Measurements from ENCODE around the gene KCNA4.
"Not testable (repeated sequence)": the region's sequence is repeated elsewhere in the genome, so short reads cannot be mapped to it uniquely, and the experiment has no call there.

KCNA4 gene

DNA sequence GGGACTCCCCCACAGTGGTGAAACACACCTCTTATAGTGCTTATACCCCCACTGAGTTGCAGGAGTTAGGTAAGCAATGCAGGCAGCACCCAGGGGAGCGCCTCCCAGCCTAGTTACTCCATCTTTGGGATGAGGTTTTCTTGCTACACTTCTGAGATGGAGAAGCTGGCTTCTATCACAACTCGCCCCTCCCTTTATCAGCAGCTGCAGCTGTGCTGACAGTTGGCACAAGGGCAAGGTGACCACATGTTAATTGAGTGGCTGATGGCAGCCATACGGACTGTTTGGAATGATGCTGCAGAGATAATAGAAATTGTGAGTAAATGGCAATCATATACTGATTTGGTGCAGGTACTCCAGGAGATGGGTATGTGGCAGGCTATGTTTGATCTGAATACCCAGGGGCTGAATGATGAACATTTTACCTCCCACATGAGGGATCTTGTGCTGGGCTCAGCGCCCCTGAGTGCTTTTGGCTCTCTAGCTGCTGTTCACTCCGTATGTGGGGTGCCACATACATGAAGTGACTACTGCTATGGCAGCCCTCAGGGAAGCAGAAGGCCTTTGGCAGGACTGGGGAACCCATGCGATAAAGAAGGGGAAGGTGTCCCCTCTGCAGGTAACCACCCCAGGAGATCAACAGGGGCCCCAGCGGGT is 29.2 kb upstream of the KCNA4 start:
- Histone ChIP-seq H3K4me3 (replicated peaks; ENCODE audit: low read depth, low read length) (no peak overlapping the region), H3K27me3 (replicated peaks; ENCODE audit: control insufficient read depth, insufficient read depth, low read length) (no peaks in the 10 kb centered on the region), H3K36me3 (ENCODE audit: control insufficient read depth, insufficient read depth, low read length) (no peaks in the 10 kb centered on the region)
- TF ChIP-seq, protein P1, sequence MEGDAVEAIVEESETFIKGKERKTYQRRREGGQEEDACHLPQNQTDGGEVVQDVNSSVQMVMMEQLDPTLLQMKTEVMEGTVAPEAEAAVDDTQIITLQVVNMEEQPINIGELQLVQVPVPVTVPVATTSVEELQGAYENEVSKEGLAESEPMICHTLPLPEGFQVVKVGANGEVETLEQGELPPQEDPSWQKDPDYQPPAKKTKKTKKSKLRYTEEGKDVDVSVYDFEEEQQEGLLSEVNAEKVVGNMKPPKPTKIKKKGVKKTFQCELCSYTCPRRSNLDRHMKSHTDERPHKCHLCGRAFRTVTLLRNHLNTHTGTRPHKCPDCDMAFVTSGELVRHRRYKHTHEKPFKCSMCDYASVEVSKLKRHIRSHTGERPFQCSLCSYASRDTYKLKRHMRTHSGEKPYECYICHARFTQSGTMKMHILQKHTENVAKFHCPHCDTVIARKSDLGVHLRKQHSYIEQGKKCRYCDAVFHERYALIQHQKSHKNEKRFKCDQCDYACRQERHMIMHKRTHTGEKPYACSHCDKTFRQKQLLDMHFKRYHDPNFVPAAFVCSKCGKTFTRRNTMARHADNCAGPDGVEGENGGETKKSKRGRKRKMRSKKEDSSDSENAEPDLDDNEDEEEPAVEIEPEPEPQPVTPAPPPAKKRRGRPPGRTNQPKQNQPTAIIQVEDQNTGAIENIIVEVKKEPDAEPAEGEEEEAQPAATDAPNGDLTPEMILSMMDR (IDR thresholded peaks at IDR 0.05; ENCODE audit: insufficient read depth, low read length, poor library complexity, severe bottlenecking) = no peak
- no peak for DNase-seq (ENCODE audit: extremely low read depth, insufficient read length)

DNA sequence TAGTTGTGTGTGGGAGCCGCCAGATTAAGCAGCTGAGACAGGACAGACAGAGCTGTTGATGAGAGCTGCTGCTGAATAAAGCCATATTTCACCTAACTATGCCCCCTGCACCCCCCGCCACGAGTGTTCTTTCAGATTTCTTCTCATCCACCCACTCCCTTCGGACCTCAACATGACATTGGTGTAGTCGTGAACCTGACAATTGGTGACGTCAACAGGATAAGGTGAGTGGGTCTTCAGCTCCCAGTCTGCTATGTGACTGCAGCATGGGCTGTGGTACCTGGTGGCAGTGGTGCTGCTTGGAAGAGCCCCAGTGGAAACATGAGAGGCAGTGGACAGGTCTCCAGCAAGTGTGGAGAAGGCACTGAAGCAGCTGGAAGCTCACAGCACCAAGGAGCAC is 28.3 kb upstream of the KCNA4 start:
- Histone ChIP-seq H3K4me3 (replicated peaks; ENCODE audit: low read depth, low read length) (no peak overlapping the region), H3K36me3 (ENCODE audit: control insufficient read depth, insufficient read depth, low read length) (no peaks in the 10 kb centered on the region), H3K27me3 (replicated peaks; ENCODE audit: control insufficient read depth, insufficient read depth, low read length) (no peaks in the 10 kb centered on the region)
- DNase-seq (ENCODE audit: extremely low read depth, insufficient read length) = no peak
- TF ChIP-seq, protein P1 (IDR thresholded peaks at IDR 0.05; ENCODE audit: insufficient read depth, low read length, poor library complexity, severe bottlenecking) = no peak

DNA sequence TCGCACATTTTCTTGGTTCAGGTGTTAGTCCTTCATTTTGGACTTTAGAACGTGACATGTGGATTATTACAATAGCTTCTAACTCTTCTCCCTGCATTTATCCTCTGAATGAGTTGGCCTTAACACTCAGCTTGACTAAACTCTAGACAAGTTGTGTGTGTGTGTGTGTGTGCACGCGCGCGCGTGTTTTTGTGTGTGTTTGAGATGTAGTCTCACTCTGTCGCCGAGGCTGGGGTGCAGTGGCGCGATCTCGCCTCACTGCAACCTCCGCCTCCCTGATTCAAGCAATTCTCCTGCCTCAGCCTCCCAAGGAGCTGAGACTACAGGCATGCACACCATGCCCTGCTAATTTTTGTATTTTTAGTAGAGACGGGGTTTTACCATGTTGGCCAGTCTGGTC is 24.3 kb upstream of the KCNA4 start:
- no peaks in the 10 kb centered on the region for H3K27me3 ChIP-seq (replicated peaks; ENCODE audit: control insufficient read depth, insufficient read depth, low read length)
- no peak for DNase-seq (ENCODE audit: extremely low read depth, insufficient read length)
- no peaks in the 10 kb centered on the region for H3K36me3 ChIP-seq (ENCODE audit: control insufficient read depth, insufficient read depth, low read length)
- H3K4me3 ChIP-seq (replicated peaks; ENCODE audit: low read depth, low read length) = no peak overlapping the region
- TF ChIP-seq, protein P1 (IDR thresholded peaks at IDR 0.05; ENCODE audit: insufficient read depth, low read length, poor library complexity, severe bottlenecking) = no peak

DNA sequence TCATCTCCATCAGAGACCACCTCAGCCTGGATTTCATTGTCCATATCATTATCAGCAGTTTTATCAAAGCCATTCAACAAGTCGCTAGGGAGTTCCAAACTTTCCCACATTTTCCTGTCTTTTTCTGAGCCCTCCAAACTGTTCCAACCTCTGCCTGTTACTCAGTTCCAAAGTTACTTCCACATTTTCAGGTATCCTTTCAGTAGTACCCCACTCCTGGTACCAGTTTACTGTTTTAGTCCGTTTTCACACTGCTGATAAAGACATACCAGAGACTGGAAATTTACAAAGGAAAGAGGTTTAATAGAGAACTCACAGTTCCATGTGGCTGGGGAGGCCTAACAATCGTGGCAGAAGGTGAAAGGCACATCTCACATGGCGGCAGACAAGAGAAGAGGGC is 17.9 kb upstream of the KCNA4 start:
- H3K4me3 ChIP-seq (replicated peaks; ENCODE audit: low read depth, low read length); H3K36me3 ChIP-seq (ENCODE audit: control insufficient read depth, insufficient read depth, low read length); DNase-seq (ENCODE audit: extremely low read depth, insufficient read length); H3K27me3 ChIP-seq (replicated peaks; ENCODE audit: control insufficient read depth, insufficient read depth, low read length): not testable (repeated sequence)

DNA sequence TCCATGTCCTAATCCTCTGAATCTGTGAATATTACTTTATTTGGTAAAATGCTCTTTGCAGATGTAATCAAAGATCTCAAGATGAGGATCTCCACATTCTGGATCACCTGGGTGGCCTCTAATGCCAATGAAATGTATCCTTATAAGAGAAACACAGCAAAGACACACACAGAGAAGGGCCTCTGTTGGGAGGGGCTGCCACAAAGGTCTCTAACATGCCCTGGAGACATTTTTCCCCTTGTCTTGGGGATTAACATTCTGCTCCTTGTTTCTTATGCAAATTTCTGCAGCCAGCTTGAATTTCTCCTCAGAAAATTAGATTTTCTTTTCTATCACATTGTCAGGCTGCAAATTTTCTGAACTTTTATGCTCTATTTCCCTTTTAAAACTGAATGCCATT is 17.3 kb upstream of the KCNA4 start:
- H3K36me3 ChIP-seq (ENCODE audit: control insufficient read depth, insufficient read depth, low read length); H3K4me3 ChIP-seq (replicated peaks; ENCODE audit: low read depth, low read length); H3K27me3 ChIP-seq (replicated peaks; ENCODE audit: control insufficient read depth, insufficient read depth, low read length); DNase-seq (ENCODE audit: extremely low read depth, insufficient read length): not testable (repeated sequence)

DNA sequence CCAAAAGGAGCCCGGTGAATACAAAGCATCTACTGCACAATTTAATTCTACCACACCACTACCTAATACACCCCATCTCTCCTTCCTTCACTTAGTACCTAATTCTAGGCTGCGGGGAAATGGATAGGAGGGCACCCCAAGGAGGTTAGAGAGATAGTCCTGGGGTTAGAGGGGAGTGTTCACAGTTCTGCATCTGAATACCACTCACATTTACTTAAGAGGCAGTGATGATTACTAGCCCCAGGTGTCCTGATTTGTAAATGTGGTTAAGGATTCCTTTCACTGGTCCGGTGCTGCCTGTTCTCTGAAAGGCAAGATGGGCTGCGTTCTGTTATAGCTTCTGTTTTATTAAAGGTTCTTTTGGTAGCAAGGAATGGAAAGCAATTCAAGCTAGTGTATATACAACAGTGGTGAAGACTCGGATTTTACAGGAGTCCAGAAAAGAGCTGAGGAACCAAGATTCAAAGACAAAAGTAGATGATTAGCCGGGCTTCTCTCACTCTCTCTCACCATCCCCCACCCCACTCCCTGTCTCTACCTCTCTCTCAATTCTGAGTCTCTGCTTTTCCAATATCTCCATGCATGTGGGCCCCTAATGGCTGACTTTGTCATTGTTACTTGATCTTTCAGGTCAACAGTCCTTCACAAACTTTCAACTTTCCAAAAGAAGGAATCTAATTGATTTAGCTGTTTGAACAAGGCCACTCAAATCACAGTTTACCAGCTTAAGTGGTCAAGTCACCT is 8.7 kb upstream of the KCNA4 start:
- H3K27me3 ChIP-seq (replicated peaks; ENCODE audit: control insufficient read depth, insufficient read depth, low read length) = no peaks in the 10 kb centered on the region
- TF ChIP-seq, protein P1 (IDR thresholded peaks at IDR 0.05; ENCODE audit: insufficient read depth, low read length, poor library complexity, severe bottlenecking) = no peak
- H3K36me3 ChIP-seq (ENCODE audit: control insufficient read depth, insufficient read depth, low read length) = no peaks in the 10 kb centered on the region
- no peak for DNase-seq (ENCODE audit: extremely low read depth, insufficient read length)
- no peak overlapping the region for H3K4me3 ChIP-seq (replicated peaks; ENCODE audit: low read depth, low read length)
